ENCODE data around the gene SATB2. TPM values are rescaled to one million over a fixed set of nuclear protein-coding genes. Genes with fewer than 3 reads are reported as not detected.

Gene SATB2
- total RNA-seq, 1 experiment from 2014 or later = 3.0 TPM

GRCh38 chr2:199459286-199460100 is 1.8 kb upstream of the SATB2 start:
- Histone ChIP-seq H3K36me3 (ENCODE audit: low read depth, low read length) (no peaks in the 10 kb centered on the region), H4K20me1 (ENCODE audit: low read length) (no peaks in the 10 kb centered on the region), H3K27me3 (ENCODE audit: low read length) (no peaks in the 10 kb centered on the region), H3K4me2 (ENCODE audit: low read length) (peak overlapping the region; percentile 90), H3K4me1 (ENCODE audit: insufficient read depth, low read length) (peaks cover 14% of the 10 kb centered on the region), H3F3A (ENCODE audit: low read length, unreplicated experiment) (no peaks in the 10 kb centered on the region), H2AFZ (ENCODE audit: low read length) (peak overlapping the region; percentile 97), H3K9me2 (replicated peaks; ENCODE audit: low read length) (no peaks in the 10 kb centered on the region), H3K9ac (ENCODE audit: low read length) (peak overlapping the region; percentile 90), H3K79me2 (ENCODE audit: low read length) (no peaks in the 10 kb centered on the region), H3K27ac (ENCODE audit: low read length) (peak overlapping the region; percentile 75), H3K4me3 (ENCODE audit: low read length) (peak overlapping the region; percentile 79), H3K9me3 (ENCODE audit: low read length) (no peaks in the 10 kb centered on the region)
- TF ChIP-seq EZH2phosphoT487 (IDR thresholded peaks at IDR 0.05; ENCODE audit: borderline replicate concordance, low read length) = no peak
- TF ChIP-seq EZH2 (IDR thresholded peaks at IDR 0.05; ENCODE audit: low read length, unreplicated experiment) = no peak
- no peak for TF ChIP-seq CTCF (conservative IDR thresholded peaks at IDR 0.05; ENCODE audit: low read depth, low read length)
- DNase-seq (peak; percentile 88), ATAC-seq (peak; percentile 43)
- intact Hi-C loops (cut with micrococcal nuclease) = loop anchor here (1.0 to 2.0 kb wide), 3 partner anchors 93 to 199 kb away; no protein-coding TSS in a partner anchor
- ChIA-PET CTCF (interaction anchor here (0.6 kb wide), 1 partner anchor 915 kb away, joined by 4 read pairs; no protein-coding TSS in a partner anchor), POLR2A (ENCODE audit: unreplicated experiment) (no interaction called here)
- BruUV-seq (replicated peaks) = no TSS peak

GRCh38 chr2:199458806-199459285 is 1.1 kb upstream of the SATB2 start:
- Histone ChIP-seq H3F3A (ENCODE audit: low read length, unreplicated experiment) (no peaks in the 10 kb centered on the region), H4K20me1 (ENCODE audit: low read length) (no peaks in the 10 kb centered on the region), H3K4me3 (ENCODE audit: low read length) (peak overlapping the region; percentile 79), H3K9me3 (ENCODE audit: low read length) (no peaks in the 10 kb centered on the region), H3K79me2 (ENCODE audit: low read length) (no peaks in the 10 kb centered on the region), H2AFZ (ENCODE audit: low read length) (peak overlapping the region; percentile 97), H3K27ac (ENCODE audit: low read length) (peak overlapping the region; percentile 75), H3K27me3 (ENCODE audit: low read length) (no peaks in the 10 kb centered on the region), H3K4me2 (ENCODE audit: low read length) (peak overlapping the region; percentile 90), H3K36me3 (ENCODE audit: low read depth, low read length) (no peaks in the 10 kb centered on the region), H3K9ac (ENCODE audit: low read length) (peak overlapping the region; percentile 90), H3K4me1 (ENCODE audit: insufficient read depth, low read length) (peaks cover 14% of the 10 kb centered on the region), H3K9me2 (replicated peaks; ENCODE audit: low read length) (no peaks in the 10 kb centered on the region)
- 0 out of 2 replicates have a peak, but pooled peaks have one; percentile 15 for TF ChIP-seq CTCF (conservative IDR thresholded peaks at IDR 0.05; ENCODE audit: low read depth, low read length)
- TF ChIP-seq EZH2 (IDR thresholded peaks at IDR 0.05; ENCODE audit: low read length, unreplicated experiment) = no peak
- intact Hi-C loops (cut with micrococcal nuclease) = loop anchor here (1.0 to 2.0 kb wide), 3 partner anchors 93 to 198 kb away; no protein-coding TSS in a partner anchor
- no TSS peak for BruUV-seq (replicated peaks)
- ChIA-PET CTCF (interaction anchor here (0.6 kb wide), 1 partner anchor 914 kb away, joined by 4 read pairs; no protein-coding TSS in a partner anchor), POLR2A (ENCODE audit: unreplicated experiment) (no interaction called here)
- ATAC-seq = peak; percentile 16
- peak; percentile 29 for DNase-seq
